Middle frontal gyrus (tissue), 1 donor: Measurements from ENCODE around the gene SVIL.

Source experiments
- DNase-seq: peaks from one replicate; pipeline ENCODE4 v3.0.0-alpha.2; 2015; ENCODE audit warnings: low spot score; ENCODE audit errors: extremely low spot score

The SVIL gene

GRCh38 chr10:29426420-29426819 is 208.4 kb downstream of the SVIL start:
- DNase-seq: no peak

DNA sequence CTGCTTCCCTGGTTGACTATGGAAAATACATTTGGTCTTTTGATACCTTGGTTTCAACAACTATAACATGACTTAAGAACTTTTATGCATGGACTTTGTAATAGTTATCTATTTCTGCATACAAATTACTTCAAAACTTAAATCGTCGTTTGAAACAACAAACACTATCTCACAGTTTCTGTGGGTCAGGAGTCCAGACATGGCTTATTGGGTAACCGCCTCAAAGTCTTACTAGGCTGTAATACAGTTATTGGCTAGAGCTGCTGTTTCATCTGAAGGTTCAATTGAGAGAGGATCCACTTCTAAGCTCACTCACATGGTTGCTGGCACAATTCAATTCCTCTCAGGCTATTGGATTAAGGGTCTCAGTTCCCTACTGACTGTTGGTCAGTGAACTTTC is 210.8 kb downstream of the SVIL start:
- no peak for DNase-seq

DNA sequence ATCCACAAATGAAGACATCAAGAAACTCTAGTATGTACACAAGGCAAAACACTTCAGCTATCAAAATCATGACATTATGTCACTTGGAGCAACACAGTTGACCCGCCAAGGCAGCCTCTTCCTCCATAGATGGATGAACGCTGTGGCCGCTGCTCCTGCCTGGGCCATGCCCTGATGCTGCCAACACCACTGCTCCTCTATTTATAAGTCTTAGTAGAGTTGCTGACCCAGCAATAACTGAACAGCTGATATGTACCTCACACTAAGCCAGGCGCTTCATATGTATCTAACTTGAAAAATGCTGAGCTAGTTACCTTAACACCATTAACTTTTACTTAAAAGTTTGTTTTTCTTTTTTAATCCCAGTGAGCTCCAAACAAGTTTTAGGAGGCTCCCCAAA is 214.0 kb downstream of the SVIL start:
- no peak for DNase-seq

- DNase-seq: no peak
These were observed 217.4 kb downstream of the SVIL start for GRCh38 chr10:29417324-29417723.

DNA sequence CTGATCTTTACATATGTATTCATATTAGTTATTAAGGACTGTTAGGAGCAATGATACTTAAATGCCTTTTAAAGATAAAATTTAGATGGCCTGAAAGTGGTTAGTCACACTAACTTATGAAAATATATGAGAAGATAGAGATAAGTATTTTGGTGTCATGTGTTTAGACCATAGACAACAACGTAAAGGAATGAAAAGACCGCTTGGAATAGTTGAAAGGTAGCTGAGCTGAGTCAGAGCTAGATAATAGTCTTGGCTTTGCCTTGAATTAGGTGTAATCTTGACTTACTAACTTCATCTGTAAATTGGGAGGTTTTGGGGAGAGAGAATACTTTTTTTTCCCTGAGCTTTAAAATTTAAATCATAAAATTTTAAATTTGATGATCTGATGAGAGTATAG is 218.9 kb downstream of the SVIL start:
- no peak for DNase-seq

- DNase-seq: no peak
These were observed 220.3 kb downstream of the SVIL start for GRCh38 chr10:29414501-29414900.

DNA sequence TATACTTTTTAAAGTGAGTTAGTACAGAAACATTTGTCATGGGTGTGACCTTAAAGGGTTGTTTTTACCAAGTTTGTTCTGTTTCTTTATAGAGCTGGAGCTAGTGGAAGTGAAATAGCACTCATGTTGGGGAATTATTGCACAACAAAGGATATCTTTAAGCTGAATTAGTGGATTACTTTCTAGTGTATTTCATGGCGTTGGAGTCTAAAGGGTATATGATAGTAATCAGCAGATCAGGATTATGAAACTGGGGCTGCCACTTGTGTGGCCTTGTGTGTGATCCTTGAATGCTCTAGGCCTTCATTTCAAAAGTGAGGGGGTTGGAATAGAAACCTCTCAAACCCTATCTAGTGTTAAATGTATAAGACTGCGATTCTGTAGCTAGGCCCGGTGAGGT is 222.3 kb downstream of the SVIL start:
- no peak for DNase-seq

- DNase-seq: no peak
These were observed 223.0 kb downstream of the SVIL start for GRCh38 chr10:29411666-29412315.

GRCh38 chr10:29409241-29410054 is 225.3 kb downstream of the SVIL start:
- peak; percentile 51 for DNase-seq

- DNase-seq: no peak
These were observed 225.9 kb downstream of the SVIL start for GRCh38 chr10:29408847-29409240.
